ENCODE results near the gene JRKL.
"Not testable (repeated sequence)": the region's sequence is repeated elsewhere in the genome, so short reads cannot be mapped to it uniquely, and the experiment has no call there.

Gene JRKL

GRCh38 chr11:96391698-96392307, 2.0 kb downstream of the JRKL start:
- peak; percentile 9 for TF ChIP-seq CTCF (IDR thresholded peaks at IDR 0.05; ENCODE audit: control insufficient read depth, insufficient read depth, low read depth, low read length, missing control alignments)
- DNase-seq (ENCODE audit: low read depth) = no peak
- no peak overlapping the region for H3K4me3 ChIP-seq (ENCODE audit: control insufficient read depth, low read depth, low read length)

GRCh38 chr11:96393753-96394348, 4.0 kb downstream of the JRKL start:
- DNase-seq (ENCODE audit: low read depth) = no peak
- no peak overlapping the region for H3K4me3 ChIP-seq (ENCODE audit: control insufficient read depth, low read depth, low read length)
- TF ChIP-seq CTCF (IDR thresholded peaks at IDR 0.05; ENCODE audit: control insufficient read depth, insufficient read depth, low read depth, low read length, missing control alignments) = peak; percentile 61

GRCh38 chr11:96394773-96395172, 5.0 kb downstream of the JRKL start:
- H3K4me3 ChIP-seq (ENCODE audit: control insufficient read depth, low read depth, low read length) = no peak overlapping the region
- no peak for DNase-seq (ENCODE audit: low read depth)
- no peak for TF ChIP-seq CTCF (IDR thresholded peaks at IDR 0.05; ENCODE audit: control insufficient read depth, insufficient read depth, low read depth, low read length, missing control alignments)

GRCh38 chr11:96396637-96397036, 6.8 kb downstream of the JRKL start:
- no peak for TF ChIP-seq CTCF (IDR thresholded peaks at IDR 0.05; ENCODE audit: control insufficient read depth, insufficient read depth, low read depth, low read length, missing control alignments)
- DNase-seq (ENCODE audit: low read depth) = no peak
- no peak overlapping the region for H3K4me3 ChIP-seq (ENCODE audit: control insufficient read depth, low read depth, low read length)

GRCh38 chr11:96397863-96398262, 8.1 kb downstream of the JRKL start:
- no peak for TF ChIP-seq CTCF (IDR thresholded peaks at IDR 0.05; ENCODE audit: control insufficient read depth, insufficient read depth, low read depth, low read length, missing control alignments)
- no peak for DNase-seq (ENCODE audit: low read depth)

GRCh38 chr11:96400697-96401096, 10.9 kb downstream of the JRKL start:
- no peak for TF ChIP-seq CTCF (IDR thresholded peaks at IDR 0.05; ENCODE audit: control insufficient read depth, insufficient read depth, low read depth, low read length, missing control alignments)
- H3K4me3 ChIP-seq (ENCODE audit: control insufficient read depth, low read depth, low read length) = no peak overlapping the region
- DNase-seq (ENCODE audit: low read depth) = no peak

More at GRCh38 chr11:96397863-96398262, 8.1 kb downstream of the JRKL start:
- H3K4me3 ChIP-seq (ENCODE audit: control insufficient read depth, low read depth, low read length) = no peak overlapping the region

GRCh38 chr11:96411412-96411811, 21.6 kb downstream of the JRKL start:
- not testable (repeated sequence) for DNase-seq (ENCODE audit: low read depth); H3K4me3 ChIP-seq (ENCODE audit: control insufficient read depth, low read depth, low read length)
